ENCODE measurements around the gene MAGEA11. TPM values are rescaled to one million over a fixed set of nuclear protein-coding genes. Genes with fewer than 3 reads are reported as not detected.
A peak's percentile ranks its signal among the peaks of the same experiment; 100 is the strongest.

Gene MAGEA11
- total and polyA plus RNA-seq, 2 of the 8 experiments (the other 6 are each of a cell fraction or from before 2014, with no cell fraction given) = not detected

GRCh38 chrX:149682956-149683947 lies 28.6 kb upstream of the MAGEA11 start:
- Histone ChIP-seq H3K27me3 (replicated peaks in 1 of 4; ENCODE audit: control insufficient read depth in 3 of 4, extremely low read depth in 1 of 4, insufficient read depth in 3 of 4, low read length in 3 of 4) (no peaks in the 10 kb centered on the region), H3K36me3 (ENCODE audit: control insufficient read depth in 2 of 4, insufficient read depth in 4 of 4, low read length in 3 of 4) (no peaks in the 10 kb centered on the region), H3K23ac (ENCODE audit: insufficient read length) (no peak overlapping the region), H4K91ac (replicated peaks; ENCODE audit: insufficient read length, low read length) (no peak overlapping the region), H3K79me1 (ENCODE audit: low read depth, low read length) (no peaks in the 10 kb centered on the region), H2BK20ac (ENCODE audit: low read length) (no peak overlapping the region), H3K56ac (replicated peaks; ENCODE audit: insufficient read length, low read depth, low read length) (no peak overlapping the region), H3K18ac (ENCODE audit: extremely low read depth, low read length) (no peak overlapping the region; the same call in none of the 2 replicates), H3K4me2 (ENCODE audit: insufficient read depth in 1 of 2, low read depth in 2 of 2, low read length in 2 of 2) (peak overlapping the region in 1 of 2 experiments; percentile 13; a peak in 2 of 4 replicates), H2AK5ac (ENCODE audit: low read depth, low read length) (no peak overlapping the region), H3K4ac (replicated peaks; ENCODE audit: insufficient read length, low read depth, low read length) (no peak overlapping the region), H2BK120ac (replicated peaks; ENCODE audit: low read depth, low read length) (peak overlapping the region; percentile 75), H3K4me1 (replicated peaks in 1 of 4; ENCODE audit: control insufficient read depth in 3 of 4, insufficient read depth in 4 of 4, low read length in 3 of 4) (peaks cover 0 to 13% (median 6%) of the 10 kb centered on the region in 4 experiments; a peak in 4 of 7 replicates), H4K20me1 (replicated peaks in 1 of 2; ENCODE audit: control insufficient read depth in 1 of 2, insufficient read depth in 2 of 2, low read length in 2 of 2) (no peaks in the 10 kb centered on the region), H2AFZ (ENCODE audit: low read length) (no peak overlapping the region), H3K4me3 (ENCODE audit: extremely low read depth in 1 of 4, insufficient read depth in 2 of 4, low read depth in 3 of 4, low read length in 4 of 4) (no peak overlapping the region; a peak in 1 of 8 replicates), H3K23me2 (ENCODE audit: low read depth, low read length) (no peaks in the 10 kb centered on the region), H4K8ac (ENCODE audit: extremely low read depth, insufficient read depth, low read length) (no peak overlapping the region), H3K14ac (ENCODE audit: insufficient read length) (no peak overlapping the region), H3K9me3 (ENCODE audit: insufficient read depth in 2 of 2, low read depth in 1 of 2, low read length in 1 of 2) (no peaks in the 10 kb centered on the region; a peak in 1 of 4 replicates), H2BK5ac (ENCODE audit: low read depth, low read length) (no peak overlapping the region), H4K5ac (ENCODE audit: insufficient read length, low read depth, low read length) (no peak overlapping the region), H2BK15ac (ENCODE audit: low read length) (no peak overlapping the region), H3K27ac (ENCODE audit: low read depth, low read length) (no peak overlapping the region), H2BK12ac (ENCODE audit: low read depth, low read length) (no peak overlapping the region; the same call in 1 of the 2 replicates), H3K79me2 (ENCODE audit: control insufficient read depth in 1 of 2, insufficient read depth in 2 of 2, low read length in 2 of 2) (no peaks in the 10 kb centered on the region), H3K9ac (replicated peaks in 1 of 4; ENCODE audit: extremely low read depth in 1 of 4, low read depth in 3 of 4, low read length in 3 of 4) (no peak overlapping the region)
- DNase-seq (ENCODE audit: low read depth in 1 of 2, low spot score in 2 of 2) (no peak), FAIRE-seq (no peak)
- ChIA-PET POLR2A (ENCODE audit: partially characterized antibody) (no interaction called here), CTCF (ENCODE audit: partially characterized antibody) (no interaction called here)
- TF ChIP-seq EZH2 (IDR thresholded peaks at IDR 0.05; ENCODE audit: low read depth, low read length, severe bottlenecking) (no peak), MAFK (IDR thresholded peaks at IDR 0.05; ENCODE audit: low read depth, low read length) (peak; percentile 59; the same call in 1 of the 2 replicates)
- WGBS, 2 experiments (ENCODE audit: extremely low coverage in 1 of 2, insufficient coverage in 1 of 2, insufficient read length in 1 of 2, insufficient replicate concordance in 2 of 2, low coverage in 1 of 2, low lambda C conversion rate in 2 of 2, missing lambda C conversion rate in 1 of 2) = 51% methylated on average over 9 of the region's 9 CpGs; no CpG with 5 or more reads in 1 of the 2 experiments
